HCT116 (cell line): ENCODE measurements around the gene RND3. TPM values are rescaled to one million over a fixed set of nuclear protein-coding genes. Genes with fewer than 3 reads are reported as not detected.

ENCODE experiments used
- ATAC-seq: fragments of 200-7000 bp; cut with Tn5 transposase; 2 replicates; pipeline ENCODE4 v1.9.1; 2020; ENCODE audit warnings: mild to moderate bottlenecking, moderate library complexity
- BruUV-seq: library from RNA; stranded (reverse); fragments of 400-500 nt; replicated peaks from 2 replicates; lab custom pipeline; 2021; lab: Mats Ljungman, UMichigan
- CTCF ChIA-PET: fragments of 300-600 bp; sonication (Branson Sonifier 250); formaldehyde crosslinking; loops from one replicate; lab custom pipeline; 2021; ENCODE audit warnings: antibody characterized with exemption; lab: Charles Lee
- POLR2A ChIA-PET: fragments of 300-600, 350-600 bp; sonication (Branson Sonifier 250); formaldehyde crosslinking; loops from one replicate; lab custom pipeline; 2021; ENCODE audit warnings: antibody characterized with exemption; lab: Charles Lee
- RAD21 ChIA-PET, 2 experiments: fragments of 300-600 bp; sonication (Branson Sonifier 250); formaldehyde crosslinking; loops; one replicate each; lab custom pipeline; 2023; ENCODE audit warnings: low total read pairs in 2 of 2; ENCODE audit not compliant: uncharacterized antibody in 2 of 2, unreplicated experiment in 2 of 2, low non-redundant PET in 1 of 2; lab: Charles Lee
- DNase-seq: peaks from one replicate; pipeline ENCODE4 v3.0.0-alpha.2; 2010; ENCODE audit warnings: low read depth, low spot score
- H2AFZ ChIP-seq: fragments of 200-600 bp; shearing (Covaris generic), sonication (generic); 2 replicates; pipeline ENCODE4 v1.6.1; 2017; ENCODE audit warnings: low read depth, mixed run types, mixed read lengths, antibody characterized with exemption, low read length; ENCODE audit not compliant: poor library complexity, severe bottlenecking
- H3K27ac ChIP-seq: 2 replicates; pipeline ENCODE4 v1.5.1; 2012; ENCODE audit warnings: low read depth, low read length
- H3K27me3 ChIP-seq: fragments of 200-600 bp; sonication (generic); 2 replicates; pipeline ENCODE4 v1.6.1; 2016; ENCODE audit warnings: mixed run types, low read length, mixed read lengths; ENCODE audit not compliant: insufficient read depth
- H3K36me3 ChIP-seq, 2 experiments: fragments of 200-500 bp in 1 of 2; fragments of 200-600 bp in 1 of 2; sonication (Bioruptor generic) in 1 of 2; sonication (generic) in 1 of 2; 2 replicates each; pipeline versions ENCODE4 v1.5.1 to v1.6.1; 2014 to 2016; ENCODE audit warnings: low read length in 2 of 2, inconsistent platforms in 1 of 2, mixed read lengths in 1 of 2, mixed run types in 1 of 2; ENCODE audit not compliant: insufficient read depth in 2 of 2, control insufficient read depth in 1 of 2
- H3K4me1 ChIP-seq, 2 experiments: fragments of 200-600 bp in 1 of 2; sonication (generic) in 1 of 2; 2 replicates each; pipeline versions ENCODE4 v1.5.1 to v1.6.1; 2012 to 2017; ENCODE audit warnings: low read length in 2 of 2, inconsistent platforms in 1 of 2, mild to moderate bottlenecking in 1 of 2, mixed read lengths in 1 of 2, mixed run types in 1 of 2, moderate library complexity in 1 of 2; ENCODE audit not compliant: insufficient read depth in 2 of 2, control insufficient read depth in 1 of 2
- H3K4me2 ChIP-seq: fragments of 200-600 bp; sonication (generic); 2 replicates; pipeline ENCODE4 v1.6.1; 2017; ENCODE audit warnings: mixed run types, low read length, mixed read lengths
- H3K4me3 ChIP-seq, 2 experiments: fragments of 200-600 bp in 1 of 2; sonication (generic) in 1 of 2; replicated peaks in 1 of 2; 2 replicates each; pipeline ENCODE4 v1.5.1; 2011 to 2016; ENCODE audit warnings: low read length in 2 of 2, control low read depth in 1 of 2, low read depth in 1 of 2, mild to moderate bottlenecking in 1 of 2, mixed read lengths in 1 of 2, mixed run types in 1 of 2
- H3K79me2 ChIP-seq: fragments of 200-600 bp; sonication (generic); 2 replicates; pipeline ENCODE4 v1.6.1; 2017; ENCODE audit warnings: mild to moderate bottlenecking, mixed run types, low read length, moderate library complexity, mixed read lengths; ENCODE audit not compliant: insufficient read depth
- H3K9ac ChIP-seq: fragments of 200-600 bp; sonication (generic); 2 replicates; pipeline ENCODE4 v1.6.1; 2016; ENCODE audit warnings: low read length, mixed read lengths
- H3K9me2 ChIP-seq: fragments of 200-600 bp; sonication (generic), shearing (Covaris generic); 2 replicates; pipeline ENCODE4 v1.6.1; 2017; ENCODE audit warnings: mixed run types, mild to moderate bottlenecking, moderate library complexity; ENCODE audit not compliant: insufficient read depth
- H3K9me3 ChIP-seq, 2 experiments: fragments of 200-500 bp in 1 of 2; fragments of 200-600 bp in 1 of 2; sonication (Bioruptor generic) in 1 of 2; sonication (generic) in 1 of 2; 2 replicates each; pipeline ENCODE4 v1.6.1; 2014 to 2017; ENCODE audit warnings: low read length in 2 of 2, mixed read lengths in 2 of 2, inconsistent platforms in 1 of 2, low read depth in 1 of 2, mild to moderate bottlenecking in 1 of 2, mixed run types in 1 of 2, moderate library complexity in 1 of 2; ENCODE audit not compliant: control insufficient read depth in 1 of 2, insufficient read depth in 1 of 2
- H4K20me1 ChIP-seq: fragments of 200-600 bp; sonication (generic), shearing (Covaris generic); 2 replicates; pipeline ENCODE4 v1.6.1; 2017; ENCODE audit warnings: mixed run types, mild to moderate bottlenecking, moderate library complexity; ENCODE audit not compliant: insufficient read depth
- CBX3 ChIP-seq: IDR thresholded peaks from 2 replicates; pipeline ENCODE4 v1.6.1; 2012; ENCODE audit warnings: low read depth
- CEBPB ChIP-seq: IDR thresholded peaks from 2 replicates; pipeline ENCODE4 v1.6.1; 2012; ENCODE audit warnings: low read depth
- EZH2phosphoT487 ChIP-seq: fragments of 200-600 bp; IDR thresholded peaks from 2 replicates; pipeline ENCODE4 v1.6.1; 2018; ENCODE audit warnings: antibody characterized with exemption, borderline replicate concordance
- FOSL1 ChIP-seq: IDR thresholded peaks from 2 replicates; pipeline ENCODE4 v1.6.1; 2012; ENCODE audit warnings: low read depth
- POLR2A ChIP-seq: IDR thresholded peaks from 2 replicates; pipeline ENCODE4 v1.7.0; 2011; ENCODE audit warnings: borderline replicate concordance; ENCODE audit not compliant: insufficient read depth, insufficient read length; ENCODE audit errors: extremely low read depth
- REST ChIP-seq: IDR thresholded peaks from 2 replicates; pipeline ENCODE4 v1.6.1; 2012; ENCODE audit warnings: low read depth
- SIN3A ChIP-seq: IDR thresholded peaks from 2 replicates; pipeline ENCODE4 v1.6.1; 2012; ENCODE audit warnings: low read depth
- SRF ChIP-seq: IDR thresholded peaks from 2 replicates; pipeline ENCODE4 v1.6.1; 2012; ENCODE audit warnings: low read depth
- TCF7L2 ChIP-seq: IDR thresholded peaks from 2 replicates; pipeline ENCODE4 v1.7.0; 2011; ENCODE audit warnings: borderline replicate concordance, inconsistent platforms; ENCODE audit not compliant: insufficient read depth, insufficient read length; ENCODE audit errors: extremely low read depth
- YY1 ChIP-seq: IDR thresholded peaks from 2 replicates; pipeline ENCODE4 v1.6.1; 2011; ENCODE audit warnings: low read length, low read depth, moderate library complexity, mild to moderate bottlenecking; ENCODE audit not compliant: insufficient replicate concordance; ENCODE audit errors: extremely low read depth
- ZBTB33 ChIP-seq: IDR thresholded peaks from 2 replicates; pipeline ENCODE4 v1.6.1; 2011; ENCODE audit warnings: mild to moderate bottlenecking, low read length, moderate library complexity; ENCODE audit not compliant: insufficient replicate concordance; ENCODE audit errors: extremely low read depth
- ZFX ChIP-seq: fragments of 450-650 bp; IDR thresholded peaks from 2 replicates; pipeline ENCODE4 v1.6.1; 2017
- ZNF274 ChIP-seq: fragments of 200-500 bp; sonication (Bioruptor generic); IDR thresholded peaks from 2 replicates; pipeline ENCODE4 v1.6.1; 2014; ENCODE audit warnings: mild to moderate bottlenecking, low read depth, low read length, inconsistent platforms
- intact Hi-C: fragments of 100-400 bp; cut with micrococcal nuclease; formaldehyde crosslinking; loops from 2 replicates; pipeline ENCODE4 v1.10.0; 2022
- total RNA-seq: library from RNA; stranded (reverse); gene quantifications from one replicate; pipeline ENCODE4 v1.2.1, GENCODE V29; 2021; ENCODE audit not compliant: unreplicated experiment

RND3 gene
- total RNA-seq, 1 experiment from 2014 or later: 15.0 TPM

GRCh38 chr2:150474326-150475074 lies 13.0 kb downstream of the RND3 start:
- Histone ChIP-seq H3K4me1 (peaks cover 25 to 83% of the 10 kb centered on the region in 2 experiments), H3K9me2 (no peaks in the 10 kb centered on the region), H3K4me3 (no peak overlapping the region), H2AFZ (no peak overlapping the region), H3K27me3 (no peaks in the 10 kb centered on the region), H3K36me3 (peaks cover 11 to 51% of the 10 kb centered on the region in 2 experiments; a peak in 3 of 4 replicates), H3K4me2 (peak overlapping the region; percentile 15), H3K9me3 (no peaks in the 10 kb centered on the region), H4K20me1 (peaks cover 6% of the 10 kb centered on the region; the same call in 1 of the 2 replicates), H3K9ac (no peak overlapping the region), H3K27ac (no peak overlapping the region), H3K79me2 (peaks cover 85% of the 10 kb centered on the region)
- no TSS peak for BruUV-seq
- CTCF ChIA-PET: no interaction called here
- no peak for DNase-seq
- ATAC-seq: no peak
- intact Hi-C loops: no loop called here
- TF ChIP-seq SRF (no peak), REST (no peak), ZNF274 (no peak), CEBPB (no peak), ZBTB33 (no peak), ZFX (no peak), POLR2A (no peak), FOSL1 (no peak), CBX3 (no peak), SIN3A (no peak), YY1 (no peak), TCF7L2 (no peak), EZH2phosphoT487 (no peak)
- RAD21 ChIA-PET: no interaction called here
- POLR2A ChIA-PET: interaction anchor here (0.6 kb wide), 1 partner anchor 1026 kb away, joined by 4 read pairs; no protein-coding TSS in a partner anchor
